GM21825 (cell line): ENCODE data around the gene OR8B3.

Experiments
- ATAC-seq: cut with Tn5 transposase; IDR thresholded peaks from one replicate; pipeline ENCODE4 v1.9.1; 2021; ENCODE audit warnings: mild to moderate bottlenecking, moderate library complexity; ENCODE audit not compliant: unreplicated experiment

The OR8B3 gene

DNA sequence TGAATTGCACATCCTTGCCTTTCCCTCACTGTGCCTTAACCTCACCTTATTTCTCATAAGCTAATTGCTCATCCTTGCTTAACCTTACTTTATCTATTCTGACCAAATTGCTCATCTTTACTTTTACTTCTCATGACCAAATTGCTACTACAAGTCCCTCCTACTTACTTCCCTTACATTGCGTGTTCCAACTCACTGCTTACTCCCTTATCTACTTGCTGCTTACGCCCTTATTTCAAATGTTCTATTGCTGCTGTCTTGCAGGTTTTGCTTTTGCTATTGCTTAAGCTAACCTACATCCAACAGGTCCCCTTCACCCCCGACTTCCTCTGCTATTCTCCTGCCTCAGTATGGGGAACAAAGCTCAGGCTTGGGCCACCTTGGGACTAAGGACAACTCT, 22.5 kb downstream of the OR8B3 start:
- ATAC-seq, result no peak

DNA sequence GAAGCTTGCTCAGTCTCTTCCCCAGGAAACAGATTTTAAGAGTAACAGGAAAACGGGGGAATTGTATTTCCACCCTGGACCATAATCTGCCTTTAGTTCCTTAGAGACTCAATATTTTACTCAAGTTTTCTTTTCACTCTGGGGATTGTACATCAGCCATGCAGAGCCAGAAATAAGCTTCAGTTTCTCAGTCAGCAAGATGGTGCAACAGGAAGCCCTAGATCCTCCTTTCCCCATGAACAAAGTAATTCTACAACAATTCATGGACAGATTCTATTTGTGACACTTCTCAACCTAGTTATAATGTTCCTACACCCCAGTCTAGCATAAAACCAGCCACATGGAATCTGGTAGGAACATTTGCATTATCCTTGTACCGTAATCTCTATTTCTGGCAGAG, 39.3 kb downstream of the OR8B3 start:
- ATAC-seq, result no peak

DNA sequence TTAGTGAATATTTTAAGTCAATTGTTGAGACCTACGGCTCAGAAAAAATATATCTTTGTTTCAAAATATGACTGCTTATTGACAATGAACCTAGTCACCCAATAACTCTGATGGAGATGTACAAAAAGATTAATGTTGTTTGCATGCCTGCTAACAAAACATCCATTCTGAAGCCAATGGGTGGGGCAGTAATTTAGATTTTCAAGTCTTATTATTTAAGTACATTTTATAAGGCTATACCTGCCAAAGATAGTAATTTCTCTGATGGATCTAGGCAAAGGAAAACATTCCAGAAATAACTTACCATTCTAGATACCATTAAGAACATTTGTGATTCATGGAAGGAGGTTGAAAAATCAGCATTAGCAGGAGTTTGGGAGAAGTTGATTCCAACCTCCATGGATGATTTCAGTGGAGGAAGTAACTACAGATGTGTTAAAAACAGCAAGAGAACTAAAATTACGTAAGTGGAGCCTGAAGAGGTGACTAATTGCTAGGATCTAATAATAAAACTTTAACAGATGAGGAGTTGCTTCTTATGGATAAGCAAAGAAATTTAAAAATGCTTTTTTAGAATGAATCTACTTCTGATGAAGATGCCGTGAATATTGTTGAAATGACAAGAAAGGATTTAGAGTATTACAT, 52.4 kb downstream of the OR8B3 start:
- no peak for ATAC-seq
